ENCODE data around the gene PLCH2.

The PLCH2 gene

GRCh38 chr1:2498648-2499047 lies 22.6 kb downstream of the PLCH2 start:
- DNase-seq (ENCODE audit: low read depth, low spot score), result no peak

- no peak for DNase-seq (ENCODE audit: low read depth, low spot score)
Measured at GRCh38 chr1:2499260-2499659, 23.2 kb downstream of the PLCH2 start.

- DNase-seq (ENCODE audit: low read depth, low spot score), result no peak
Measured at GRCh38 chr1:2499986-2500596, 24.0 kb downstream of the PLCH2 start.

GRCh38 chr1:2501041-2501819 lies 25.1 kb downstream of the PLCH2 start:
- no peak for DNase-seq (ENCODE audit: low read depth, low spot score)

- DNase-seq (ENCODE audit: low read depth, low spot score), result no peak
Measured at GRCh38 chr1:2501820-2502119, 25.7 kb downstream of the PLCH2 start.

- no peak for DNase-seq (ENCODE audit: low read depth, low spot score)
Measured at GRCh38 chr1:2502210-2502609, 26.1 kb downstream of the PLCH2 start.

GRCh38 chr1:2502661-2503553 lies 26.8 kb downstream of the PLCH2 start:
- no peak for DNase-seq (ENCODE audit: low read depth, low spot score)

- DNase-seq (ENCODE audit: low read depth, low spot score), result no peak
Measured at GRCh38 chr1:2503554-2504224, 27.6 kb downstream of the PLCH2 start.

- no peak for DNase-seq (ENCODE audit: low read depth, low spot score)
Measured at GRCh38 chr1:2504225-2504948, 28.3 kb downstream of the PLCH2 start.

- DNase-seq (ENCODE audit: low read depth, low spot score), result no peak
Measured at GRCh38 chr1:2504949-2505272, 28.8 kb downstream of the PLCH2 start.

- DNase-seq (ENCODE audit: low read depth, low spot score), result no peak
Measured at GRCh38 chr1:2505461-2505994, 29.4 kb downstream of the PLCH2 start.

- DNase-seq (ENCODE audit: low read depth, low spot score), result no peak
Measured at GRCh38 chr1:2506007-2506860, 30.1 kb downstream of the PLCH2 start.

- DNase-seq (ENCODE audit: low read depth, low spot score), result no peak
Measured at GRCh38 chr1:2506901-2507565, 30.9 kb downstream of the PLCH2 start.

- DNase-seq (ENCODE audit: low read depth, low spot score), result no peak
Measured at GRCh38 chr1:2507744-2508155, 31.7 kb downstream of the PLCH2 start.

- no peak for DNase-seq (ENCODE audit: low read depth, low spot score)
Measured at GRCh38 chr1:2508180-2508579, 32.1 kb downstream of the PLCH2 start.

GRCh38 chr1:2508751-2509150 lies 32.7 kb downstream of the PLCH2 start:
- no peak for DNase-seq (ENCODE audit: low read depth, low spot score)

- DNase-seq (ENCODE audit: low read depth, low spot score), result no peak
Measured at GRCh38 chr1:2509589-2509988, 33.5 kb downstream of the PLCH2 start.

GRCh38 chr1:2510366-2511155 lies 34.5 kb downstream of the PLCH2 start:
- DNase-seq (ENCODE audit: low read depth, low spot score), result no peak

- no peak for DNase-seq (ENCODE audit: low read depth, low spot score)
Measured at GRCh38 chr1:2512862-2513421, 36.9 kb downstream of the PLCH2 start.
